RPMI7951 (cell line): ENCODE results near the gene IL12RB1. TPM values are rescaled to one million over a fixed set of nuclear protein-coding genes. Genes with fewer than 3 reads are reported as not detected.
A peak's percentile ranks its signal among the peaks of the same experiment; 100 is the strongest.
"Not testable (repeated sequence)": the region's sequence is repeated elsewhere in the genome, so short reads cannot be mapped to it uniquely, and the experiment has no call there.

Experiments used
- DNase-seq: peaks from one replicate; pipeline ENCODE4 v3.0.0-alpha.2; 2012; ENCODE audit warnings: low read depth
- total RNA-seq: library from RNA; depleted of rRNA; stranded (reverse); fragments of >200 nt; shearing (Covaris generic); gene quantifications from 2 replicates; pipeline ENCODE4 v1.2.3, GENCODE V29; 2014

The IL12RB1 gene
- total RNA-seq, 1 experiment from 2014 or later = 2.3 TPM

DNA sequence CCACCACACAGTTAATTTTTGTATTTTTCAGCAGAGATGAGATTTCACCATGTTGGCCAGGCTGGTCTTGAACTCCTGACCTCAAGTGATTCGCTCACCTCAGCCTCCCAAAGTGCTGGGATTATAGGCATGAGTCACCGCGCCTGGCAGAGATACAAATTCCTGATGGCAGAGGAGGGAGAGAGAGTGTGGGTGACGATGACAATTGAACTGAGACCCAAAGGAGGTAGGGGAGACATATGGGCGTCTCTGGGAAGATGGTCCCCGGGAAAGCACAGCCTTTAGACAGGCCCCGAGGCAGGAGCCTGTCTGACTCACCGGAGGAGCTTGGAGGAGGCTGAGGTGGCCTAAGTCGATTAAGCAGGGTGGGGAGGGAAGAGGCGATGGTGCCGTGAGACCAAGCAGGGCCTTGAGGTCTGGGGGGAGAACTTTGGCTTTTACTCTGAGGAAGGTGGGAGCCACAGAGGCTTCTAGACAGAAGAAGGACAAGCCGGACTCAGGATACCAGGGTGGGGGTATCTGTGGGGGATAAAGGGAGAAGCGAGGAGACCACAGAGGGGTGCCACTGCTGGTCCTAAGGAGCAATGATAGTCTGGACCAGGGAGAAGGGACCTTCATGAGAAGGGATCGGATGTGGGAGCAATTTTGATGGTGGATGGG is 40.5 kb downstream of the IL12RB1 start:
- peak; percentile 99 for DNase-seq

DNA sequence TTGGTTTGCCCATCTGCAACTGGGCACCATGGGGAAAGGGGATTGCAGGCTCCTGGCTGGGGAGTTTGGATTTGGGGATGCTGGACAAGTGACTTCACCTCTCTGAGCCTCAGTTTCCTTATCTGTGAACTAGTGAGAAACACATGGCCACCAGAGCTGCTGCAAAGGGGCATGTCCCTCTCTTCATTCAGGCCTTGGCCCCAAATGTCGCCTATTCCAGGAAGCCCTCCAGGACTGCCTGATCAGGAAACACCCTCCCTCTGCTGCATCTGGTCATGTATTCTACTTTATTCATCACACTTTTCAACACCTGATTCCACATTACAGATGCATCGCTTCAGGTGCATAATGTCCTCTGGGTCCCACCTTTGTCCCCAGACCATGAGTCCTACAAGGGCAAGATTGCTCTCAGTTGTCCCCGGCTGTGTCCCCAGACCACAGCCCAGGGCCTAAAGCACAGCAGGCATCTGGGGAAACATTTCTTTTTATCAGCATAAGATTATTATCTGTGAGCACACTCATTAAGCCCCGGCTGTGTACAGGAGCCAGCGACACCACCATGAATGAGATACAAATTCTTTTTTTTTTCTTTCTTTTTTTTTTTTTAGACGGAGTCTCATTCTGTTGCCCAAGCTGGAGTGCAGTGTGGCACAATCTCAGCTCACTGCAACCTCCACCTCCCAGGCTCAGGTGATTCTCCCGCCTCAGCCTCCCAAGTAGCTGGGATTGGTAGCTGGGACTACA is 41.3 kb downstream of the IL12RB1 start:
- DNase-seq = no peak

DNA sequence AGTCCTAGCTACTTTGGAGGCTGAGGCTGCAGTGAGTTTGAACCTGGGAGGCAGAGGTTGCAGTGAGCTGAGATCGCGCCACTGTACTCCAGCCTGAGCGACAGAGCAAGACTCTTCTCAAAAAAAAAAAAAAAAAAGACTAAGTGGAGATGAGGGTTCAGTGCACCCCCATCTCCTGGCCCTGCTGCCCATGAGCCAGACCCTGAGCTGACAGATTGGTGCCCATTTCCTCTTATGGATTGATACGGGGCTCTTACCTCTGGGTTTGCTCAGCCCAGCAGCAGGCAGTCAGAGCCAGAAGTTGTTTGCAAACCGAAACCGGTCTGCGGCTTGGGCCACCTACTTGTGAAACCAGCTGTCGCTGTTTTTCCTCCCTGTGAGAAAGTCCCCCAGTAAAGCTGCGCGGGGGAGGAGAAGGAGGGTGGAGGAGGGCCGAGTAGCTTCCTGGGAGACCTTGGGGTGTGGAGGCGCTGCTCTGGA is 41.9 kb downstream of the IL12RB1 start:
- DNase-seq = peak; percentile 93

DNA sequence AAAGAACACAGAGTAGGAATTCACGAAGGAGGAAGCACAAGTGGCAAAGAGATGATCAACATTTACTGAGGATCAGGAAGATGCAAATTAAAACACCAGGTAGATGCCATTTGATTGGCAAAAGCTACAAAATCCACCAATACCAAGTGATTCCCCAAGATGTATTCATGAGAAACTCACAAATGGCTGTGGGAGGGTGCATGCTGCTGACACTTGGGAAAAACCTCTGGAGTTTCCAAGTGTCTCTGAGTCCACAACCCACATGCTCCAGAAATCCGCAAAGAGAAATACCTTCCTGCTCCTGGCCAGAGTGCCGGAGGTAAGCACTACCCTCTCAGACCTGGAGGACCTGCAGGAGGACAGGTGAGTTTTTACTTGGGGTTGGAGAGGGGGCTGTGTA is 43.1 kb downstream of the IL12RB1 start:
- DNase-seq = no peak

DNA sequence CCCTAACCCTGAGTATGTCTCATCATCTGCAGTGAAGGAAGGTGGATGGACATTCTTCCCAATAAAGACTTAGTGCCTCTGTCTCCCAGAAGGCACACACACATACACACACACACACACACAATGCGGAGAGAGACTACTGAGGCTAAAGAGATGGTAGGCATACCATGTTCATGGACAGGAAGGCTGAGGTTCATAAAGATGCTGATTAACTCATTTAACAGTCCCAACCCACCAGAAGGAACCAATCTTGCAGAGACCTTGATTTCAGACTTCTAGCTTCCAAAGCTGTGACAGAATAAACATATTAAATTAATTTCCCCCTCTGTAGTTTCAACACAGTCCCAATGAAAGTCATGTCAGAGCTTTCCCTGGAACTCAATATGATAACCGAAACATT is 45.7 kb downstream of the IL12RB1 start:
- no peak for DNase-seq

DNA sequence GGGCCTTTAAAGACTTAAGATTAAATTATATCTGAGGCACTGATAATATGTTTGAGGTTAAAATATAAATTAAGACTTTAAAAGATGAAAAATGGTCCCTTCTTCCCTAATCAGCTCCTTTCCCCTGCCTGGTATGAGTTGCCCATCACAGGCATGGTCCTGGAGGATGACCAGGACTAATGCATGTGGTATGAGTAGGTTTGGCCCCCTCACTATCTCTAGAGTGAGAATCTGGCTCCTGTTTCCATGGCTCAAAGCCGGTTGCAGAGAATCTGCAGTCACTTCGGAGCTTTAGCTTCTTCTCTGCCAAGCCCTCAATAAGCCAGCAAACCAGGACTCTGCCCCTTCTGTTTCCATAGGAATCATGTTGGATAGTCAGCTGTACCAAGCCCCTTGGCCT is 54.6 kb downstream of the IL12RB1 start:
- DNase-seq = not testable (repeated sequence)

DNA sequence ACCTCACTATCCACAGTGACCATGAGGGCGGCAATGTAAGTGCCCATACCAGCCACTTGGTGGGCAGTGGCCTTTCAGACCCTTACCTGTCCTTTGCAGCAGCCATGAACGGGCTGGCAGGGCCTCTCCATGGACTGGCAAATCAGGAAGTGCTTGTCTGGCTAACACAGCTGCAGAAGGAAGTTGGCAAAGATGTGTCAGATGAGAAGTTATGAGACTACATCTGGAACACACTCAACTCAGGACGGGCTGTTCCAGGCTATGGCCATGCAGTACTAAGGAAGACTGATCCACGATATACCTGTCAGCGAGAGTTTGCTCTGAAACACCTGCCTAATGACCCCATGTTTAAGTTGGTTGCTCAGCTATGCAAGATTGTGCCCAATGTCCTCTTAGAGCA is 55.3 kb downstream of the IL12RB1 start:
- DNase-seq = not testable (repeated sequence)

DNA sequence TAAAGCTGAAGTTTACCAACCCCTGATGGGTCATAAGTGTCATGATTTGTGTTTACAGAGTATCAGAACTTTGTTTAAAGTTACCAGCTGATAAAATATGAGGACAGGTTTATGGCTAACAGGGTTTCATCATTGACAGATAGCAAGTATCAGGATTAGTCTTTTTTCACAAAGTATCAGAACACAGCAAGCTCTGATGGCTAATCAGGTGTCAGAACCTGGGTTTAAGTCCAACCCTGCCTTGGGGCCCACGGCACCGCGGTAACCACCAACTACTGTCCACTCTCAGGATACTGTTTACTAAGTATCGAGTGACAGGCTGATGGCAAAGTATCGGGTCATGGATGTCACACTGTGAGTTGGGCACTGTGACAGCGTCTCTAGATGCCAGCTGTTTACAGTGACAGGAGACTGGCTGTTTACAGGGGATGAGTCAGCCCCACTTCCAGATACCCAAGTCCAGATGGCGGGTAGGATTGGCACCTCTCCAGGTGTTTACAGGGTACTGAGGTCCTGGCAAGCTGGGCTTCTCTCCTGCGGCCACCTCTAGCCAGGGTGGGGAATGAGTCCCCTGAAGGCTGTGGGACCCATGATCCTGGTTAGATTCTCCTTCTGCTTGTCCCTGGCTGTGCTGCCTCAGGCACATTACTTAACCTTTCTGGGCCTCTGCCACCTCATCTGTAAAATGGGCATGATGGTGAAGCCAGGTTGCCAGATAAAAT is 57.0 kb downstream of the IL12RB1 start:
- DNase-seq = peak; percentile 82

DNA sequence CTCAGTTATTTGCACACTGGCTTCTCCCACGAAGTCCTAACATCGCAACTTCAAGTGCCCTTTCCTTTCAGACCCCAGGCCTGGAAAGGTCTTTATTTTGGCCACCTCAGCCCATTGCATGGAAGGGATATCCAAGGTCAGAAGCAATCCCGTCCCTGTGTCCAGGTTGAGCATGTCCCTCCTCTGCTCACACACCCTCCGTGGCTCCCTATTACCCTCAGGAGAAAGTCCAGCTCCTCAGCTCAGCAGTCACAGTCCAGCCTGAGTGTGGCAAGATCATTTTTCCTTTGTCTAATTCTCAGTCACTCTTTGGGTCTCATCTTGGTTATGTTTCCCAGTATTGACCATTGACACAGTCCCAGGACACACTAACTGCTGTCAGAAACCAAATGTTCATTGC is 59.6 kb downstream of the IL12RB1 start:
- no peak for DNase-seq

DNA sequence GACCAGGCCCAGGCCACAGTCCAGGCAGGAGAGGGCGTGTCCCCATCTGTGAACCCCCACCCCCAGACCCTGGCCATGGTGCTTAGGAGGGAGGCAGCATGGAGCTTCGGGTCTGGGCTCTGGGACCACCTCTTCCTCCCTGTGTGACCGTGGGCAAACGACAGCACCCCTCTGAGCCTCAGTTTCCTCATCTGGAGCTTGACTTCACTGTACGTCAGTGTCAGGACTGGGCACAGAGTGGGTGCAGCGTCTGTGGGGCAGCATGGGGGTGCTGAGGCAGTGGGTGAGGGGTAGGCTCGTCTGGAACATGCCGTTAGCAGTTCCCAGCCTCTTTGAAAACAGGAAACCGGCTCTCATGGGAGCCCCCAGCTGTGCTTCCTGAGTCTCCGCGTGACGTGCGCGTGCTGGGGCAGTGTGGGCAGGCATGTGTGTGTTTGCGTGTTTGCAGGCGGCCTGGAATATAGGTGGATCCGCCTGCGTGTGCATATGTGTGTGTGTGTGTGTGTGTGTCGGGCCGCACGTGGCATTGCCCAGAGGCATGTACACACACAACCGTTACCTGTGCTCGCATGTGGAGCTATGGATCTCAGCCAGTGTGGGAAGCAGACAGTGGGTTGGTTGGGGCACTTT is 63.0 kb downstream of the IL12RB1 start:
- DNase-seq = no peak

DNA sequence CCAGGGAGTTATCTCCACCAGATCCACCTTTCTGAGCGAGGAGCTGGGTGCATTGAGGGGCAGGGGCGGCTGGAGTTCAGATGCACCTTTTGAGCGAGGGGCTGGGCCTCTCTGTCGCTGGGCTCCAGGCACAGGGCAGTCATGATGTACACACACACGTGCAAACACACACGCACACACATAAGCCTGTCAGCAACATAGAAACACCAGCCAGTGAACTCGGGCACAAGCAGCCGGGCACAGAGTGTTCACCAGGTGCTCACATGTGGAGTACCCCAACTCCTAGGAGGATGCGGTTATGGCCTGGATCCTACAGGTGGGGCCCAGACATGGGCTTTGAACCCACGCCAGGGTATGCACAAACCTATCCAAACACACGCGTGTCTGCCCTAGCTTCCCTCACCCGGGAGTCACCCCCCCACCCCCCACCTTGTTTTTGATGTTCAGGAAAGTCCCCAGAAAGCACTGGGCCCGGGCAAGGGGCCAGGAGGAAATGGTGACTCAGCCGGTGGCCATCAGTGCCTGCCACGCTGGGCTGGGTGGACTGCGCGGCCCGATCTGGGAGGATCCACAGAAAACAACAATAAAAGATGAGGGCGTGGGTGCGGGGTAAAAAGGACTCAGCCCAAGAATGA is 65.5 kb downstream of the IL12RB1 start:
- DNase-seq = peak; percentile 91

DNA sequence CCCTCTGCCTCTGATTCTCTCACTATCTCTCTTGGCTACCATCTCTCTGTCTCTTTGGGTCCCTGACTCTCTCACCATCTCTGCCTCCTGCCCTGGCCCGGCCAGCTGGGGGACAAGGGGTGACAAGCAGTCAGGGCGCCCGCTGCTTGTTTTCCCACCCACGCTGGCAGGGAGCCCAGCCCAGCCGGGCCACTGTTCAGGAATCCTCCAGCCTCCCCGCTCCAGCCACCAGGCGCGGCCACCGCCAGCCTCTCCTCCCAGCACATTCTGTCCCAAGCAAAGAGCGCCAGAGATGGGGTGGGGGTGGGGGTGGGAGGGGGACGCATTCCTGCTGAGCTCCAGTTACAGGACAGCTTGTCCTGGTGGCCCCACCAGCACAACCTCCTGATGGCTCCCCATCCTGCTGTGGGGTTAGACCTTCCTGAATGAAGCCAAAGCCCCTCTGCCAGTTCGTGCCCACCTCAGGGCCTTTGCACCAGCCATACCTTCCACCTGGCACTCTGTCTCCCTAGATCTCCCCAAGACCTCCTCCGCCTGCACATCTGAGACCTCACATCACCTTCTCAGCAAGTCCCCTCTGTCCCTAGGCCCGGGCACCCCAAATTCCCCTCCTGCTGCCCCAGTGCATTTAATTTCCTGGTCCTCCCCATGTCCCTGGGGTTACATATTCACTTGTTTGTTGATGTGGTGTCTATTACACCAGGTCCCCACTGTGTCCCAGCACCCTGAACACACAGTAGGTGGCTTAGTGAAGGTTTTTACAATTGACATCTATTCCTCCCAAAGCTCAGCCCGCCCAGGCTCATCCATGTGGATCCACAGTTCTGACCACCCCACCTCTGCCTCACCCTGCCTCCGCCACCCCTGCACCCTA is 66.3 kb downstream of the IL12RB1 start:
- peak; percentile 51 for DNase-seq

DNA sequence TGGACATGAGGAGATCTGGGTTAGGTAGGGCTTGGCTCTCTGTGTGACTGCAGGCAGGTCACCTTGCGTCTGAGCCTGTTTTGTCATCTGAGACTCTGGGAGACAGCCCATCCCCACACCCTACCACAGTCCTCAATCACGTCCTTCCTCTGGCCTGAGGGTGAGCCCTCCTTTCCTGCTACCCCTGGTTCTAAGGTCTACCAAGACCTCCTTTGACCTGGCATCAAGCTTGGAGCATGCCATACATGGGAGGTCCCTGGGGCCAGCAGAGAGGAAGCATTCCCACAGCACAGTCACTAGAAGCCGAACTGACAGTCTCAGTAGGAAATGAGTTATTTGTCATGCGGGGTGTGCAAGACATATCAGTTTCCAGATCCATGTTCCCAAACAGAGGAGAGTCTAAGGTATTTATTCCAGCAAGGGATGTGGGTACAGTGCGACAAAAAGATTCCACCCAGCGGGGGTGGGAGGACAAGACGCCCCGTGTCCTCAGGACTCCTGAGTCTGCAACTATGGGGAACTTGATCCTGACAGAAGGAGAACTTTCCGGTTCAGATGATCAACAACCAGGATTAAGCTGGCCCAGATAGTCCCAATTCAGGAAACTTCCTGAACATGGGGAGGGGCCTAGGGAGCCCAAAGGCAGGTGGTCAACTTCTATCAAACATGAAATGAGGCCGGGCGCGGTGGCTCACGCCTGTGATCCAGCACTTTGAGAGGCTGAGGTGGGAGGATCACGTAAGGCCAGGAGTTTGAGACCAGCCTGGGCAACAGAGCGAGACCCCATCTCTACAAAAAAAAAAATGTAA is 69.3 kb downstream of the IL12RB1 start:
- DNase-seq = no peak

DNA sequence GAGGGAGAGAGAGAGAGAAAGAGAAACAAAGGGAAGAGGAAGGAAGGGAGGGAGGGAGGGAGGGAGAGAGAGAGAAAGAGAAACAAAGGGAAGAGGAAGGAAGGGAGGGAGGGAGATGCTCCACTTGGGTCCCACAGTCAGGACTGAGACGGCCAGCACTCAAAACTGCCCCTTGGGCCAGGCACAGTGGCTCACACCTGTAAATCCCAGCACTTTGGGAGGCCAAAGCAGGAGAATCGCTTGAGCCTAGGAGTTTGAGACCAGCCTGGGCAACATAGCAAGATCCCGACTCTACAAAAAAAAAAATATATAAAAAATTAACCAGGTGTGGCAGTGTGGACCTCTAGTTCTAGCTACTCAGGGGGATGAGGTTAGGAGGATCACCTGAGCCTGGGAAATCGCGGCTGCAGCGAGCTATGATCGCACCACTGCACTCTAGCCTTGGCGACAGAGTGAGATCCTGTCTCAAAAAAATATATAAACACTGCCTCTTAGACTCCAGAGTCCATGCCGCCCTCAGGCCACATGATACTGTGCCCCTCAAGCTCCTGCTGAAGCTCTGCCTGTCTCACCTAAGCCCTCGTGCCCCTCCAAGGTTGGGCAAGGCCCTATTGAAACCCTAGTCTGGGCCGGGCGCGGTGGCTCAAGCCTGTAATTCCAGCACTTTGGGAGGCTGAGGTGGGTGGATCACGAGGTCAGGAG is 70.4 kb downstream of the IL12RB1 start:
- no peak for DNase-seq

DNA sequence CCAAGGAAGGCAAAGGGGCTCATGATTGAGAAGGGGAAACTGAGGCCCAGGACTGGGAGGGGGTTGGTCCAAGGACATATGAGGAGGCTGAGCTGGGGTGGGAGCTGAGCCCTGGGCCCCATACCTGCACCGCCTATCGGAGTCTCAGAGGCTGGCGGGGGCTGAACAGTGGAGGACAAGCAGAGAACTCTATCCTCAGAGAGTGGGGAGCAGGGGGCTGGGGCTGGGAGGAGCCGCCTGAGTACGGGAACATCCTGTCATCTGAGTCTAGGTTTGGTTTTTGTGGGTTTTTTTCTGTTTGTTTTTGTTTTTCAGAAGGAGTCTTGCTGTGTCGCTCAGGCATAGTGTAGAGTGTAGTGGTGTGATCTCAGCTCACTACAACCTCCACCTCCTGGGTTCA is 72.5 kb downstream of the IL12RB1 start:
- no peak for DNase-seq

DNA sequence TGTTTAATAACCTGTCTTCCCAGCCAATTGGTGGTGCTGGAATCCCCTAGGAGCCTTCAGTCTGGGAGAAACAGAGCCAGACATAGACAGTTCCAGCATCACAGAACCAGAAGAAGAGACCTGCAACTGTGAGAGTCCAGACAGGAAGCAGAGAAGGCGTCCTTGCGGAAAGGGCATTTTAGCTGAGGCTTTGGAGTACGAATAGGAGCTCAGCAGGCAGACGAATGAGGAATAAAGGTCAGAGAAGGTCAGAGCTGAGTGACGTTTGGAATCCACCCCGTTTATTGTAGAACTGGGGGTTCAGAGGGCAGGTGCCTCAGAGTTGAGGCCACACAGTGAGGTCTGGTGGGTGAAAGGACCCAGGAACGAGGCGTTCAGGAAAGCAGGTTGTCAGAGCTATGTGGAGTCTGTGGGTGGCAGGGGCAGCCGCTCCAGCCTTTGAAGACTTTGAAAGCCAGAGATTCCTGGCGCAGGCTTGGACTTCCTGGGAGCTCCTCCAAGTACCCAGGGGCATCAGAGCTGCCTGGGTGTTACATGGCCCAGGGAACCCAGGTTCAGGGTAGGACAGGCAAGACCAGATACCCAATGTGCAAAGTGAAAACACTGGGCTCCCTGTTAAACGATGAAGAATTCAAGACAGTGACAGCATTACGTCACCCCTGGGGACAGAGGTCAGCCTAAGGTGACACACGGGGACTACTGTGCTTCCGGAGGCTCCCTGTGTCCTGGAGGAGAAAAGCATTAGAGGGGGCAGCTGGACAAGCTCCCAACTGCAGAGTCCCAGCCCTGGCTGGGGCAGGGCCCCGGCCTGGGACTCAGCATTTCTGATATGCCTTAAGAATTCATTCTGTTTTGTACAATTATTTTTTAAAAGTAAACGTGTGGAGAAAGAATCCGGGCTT is 73.3 kb downstream of the IL12RB1 start:
- no peak for DNase-seq

DNA sequence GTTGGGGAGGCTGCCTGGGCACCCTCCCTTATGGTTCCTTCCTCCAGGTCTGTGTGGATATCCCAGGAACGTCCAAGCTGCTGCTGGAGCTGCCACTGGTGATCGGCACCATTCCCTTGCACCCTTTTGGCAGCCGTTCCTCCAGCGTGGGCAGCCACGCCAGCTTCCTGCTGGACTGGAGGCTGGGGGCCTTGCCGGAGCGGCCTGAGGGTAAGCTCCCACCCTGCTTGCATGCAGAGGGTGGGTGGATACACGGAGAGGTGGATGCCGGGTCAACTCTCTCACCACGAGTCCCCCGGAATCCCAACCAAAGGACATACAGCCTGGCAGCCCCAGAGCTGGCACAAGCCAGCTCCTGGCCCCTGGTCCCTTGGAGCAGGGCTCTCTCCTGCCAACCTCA is 76.6 kb downstream of the IL12RB1 start:
- DNase-seq = no peak

DNA sequence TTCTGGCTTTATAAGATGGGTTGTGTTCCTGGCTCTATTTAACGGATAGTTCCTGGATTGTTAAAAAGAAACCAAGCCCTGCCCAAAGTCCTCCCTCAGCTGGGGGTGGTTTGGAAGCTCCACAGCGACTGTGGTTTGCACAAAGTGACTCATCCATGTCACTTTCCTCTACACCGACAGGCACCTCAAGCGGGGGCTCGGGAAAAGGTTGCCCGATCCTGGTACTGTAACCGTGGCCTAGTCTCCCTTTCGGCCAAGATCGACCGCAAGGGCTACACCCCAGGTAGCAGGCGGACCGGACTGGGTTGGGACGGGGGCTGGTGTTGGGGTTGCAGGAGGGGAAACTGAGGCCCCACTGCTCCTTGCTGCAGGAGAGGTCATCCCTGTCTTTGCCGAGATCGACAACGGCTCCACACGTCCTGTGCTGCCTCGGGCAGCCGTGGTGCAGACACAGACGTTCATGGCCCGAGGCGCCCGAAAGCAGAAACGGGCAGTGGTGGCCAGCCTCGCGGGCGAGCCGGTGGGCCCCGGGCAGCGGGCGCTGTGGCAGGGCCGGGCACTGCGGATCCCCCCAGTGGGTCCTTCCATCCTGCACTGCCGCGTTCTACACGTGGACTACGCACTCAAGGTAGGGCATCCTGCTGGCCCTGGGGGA is 77.2 kb downstream of the IL12RB1 start:
- peak; percentile 87 for DNase-seq
